HCT116 (cell line): ENCODE measurements around the gene EXOC4.

Experiments
- CTCF ChIP-seq, 3 experiments: fragments of 200-600 bp in 1 of 3; sonication (generic) in 1 of 3; IDR thresholded peaks in 2 of 3; conservative IDR thresholded peaks in 1 of 3; 2 replicates each; pipeline ENCODE4 v1.5.1; 2012 to 2017; ENCODE audit warnings: low read depth in 2 of 3, low read length in 2 of 3, antibody characterized with exemption in 1 of 3, borderline replicate concordance in 1 of 3, control low read depth in 1 of 3, mild to moderate bottlenecking in 1 of 3, mixed read lengths in 1 of 3, mixed run types in 1 of 3, moderate library complexity in 1 of 3; ENCODE audit not compliant: insufficient read depth in 1 of 3
- ELF1 ChIP-seq: IDR thresholded peaks from 2 replicates; pipeline ENCODE4 v1.6.1; 2012; ENCODE audit warnings: low read depth, borderline replicate concordance
- EZH2 ChIP-seq: fragments of 200-600 bp; sonication (generic); IDR thresholded peaks from 2 replicates; pipeline ENCODE4 v1.6.1; 2017; ENCODE audit warnings: antibody characterized with exemption, mixed run types
- EZH2phosphoT487 ChIP-seq: fragments of 200-600 bp; IDR thresholded peaks from 2 replicates; pipeline ENCODE4 v1.6.1; 2018; ENCODE audit warnings: antibody characterized with exemption, borderline replicate concordance
- JUND ChIP-seq: IDR thresholded peaks from 2 replicates; pipeline ENCODE4 v1.6.1; 2012
- POLR2A ChIP-seq: IDR thresholded peaks from 2 replicates; pipeline ENCODE4 v1.7.0; 2011; ENCODE audit warnings: borderline replicate concordance; ENCODE audit not compliant: insufficient read depth, insufficient read length; ENCODE audit errors: extremely low read depth
- POLR2AphosphoS5 ChIP-seq: IDR thresholded peaks from 2 replicates; pipeline ENCODE4 v1.6.1; 2011; ENCODE audit warnings: mild to moderate bottlenecking, low read depth, low read length, moderate library complexity
- RAD21 ChIP-seq: IDR thresholded peaks from 2 replicates; pipeline ENCODE4 v1.6.1; 2012; ENCODE audit warnings: low read depth, mild to moderate bottlenecking
- YY1 ChIP-seq: IDR thresholded peaks from 2 replicates; pipeline ENCODE4 v1.6.1; 2011; ENCODE audit warnings: low read length, low read depth, moderate library complexity, mild to moderate bottlenecking; ENCODE audit not compliant: insufficient replicate concordance; ENCODE audit errors: extremely low read depth
- ZBTB33 ChIP-seq: IDR thresholded peaks from 2 replicates; pipeline ENCODE4 v1.6.1; 2011; ENCODE audit warnings: mild to moderate bottlenecking, low read length, moderate library complexity; ENCODE audit not compliant: insufficient replicate concordance; ENCODE audit errors: extremely low read depth
- ZNF274 ChIP-seq: fragments of 200-500 bp; sonication (Bioruptor generic); IDR thresholded peaks from 2 replicates; pipeline ENCODE4 v1.6.1; 2014; ENCODE audit warnings: mild to moderate bottlenecking, low read depth, low read length, inconsistent platforms

GRCh38 chr7:133359449-133359848 lies 106.6 kb downstream of the EXOC4 start:
- TF ChIP-seq CTCF (IDR thresholded peaks at IDR 0.05 in 2 of 3, conservative IDR thresholded peaks at IDR 0.05 in 1 of 3; ENCODE audit: borderline replicate concordance in 1 of 3, insufficient read depth in 1 of 3, low read depth in 2 of 3, low read length in 2 of 3) (no peak), EZH2 (no peak), POLR2A (no peak), ELF1 (no peak), YY1 (no peak), JUND (no peak), RAD21 (no peak), ZBTB33 (no peak), ZNF274 (no peak), EZH2phosphoT487 (no peak), POLR2AphosphoS5 (no peak)
